Esophagus squamous epithelium (tissue), 5 donors: ENCODE measurements around the gene TFEB. TPM values are rescaled to one million over a fixed set of nuclear protein-coding genes. Genes with fewer than 3 reads are reported as not detected.

Experiments
- DNase-seq: peaks from one replicate; lab custom pipeline; 2025; lab: John Stamatoyannopoulos, UW
- H3K27ac ChIP-seq, 4 donors: fragments of 200-600 bp; sonication (generic); one replicate each; pipeline ENCODE4 v1.5.1; 2016 to 2019; ENCODE audit warnings: mild to moderate bottlenecking in 1 of 4
- H3K27me3 ChIP-seq, 4 donors: fragments of 200-600 bp; sonication (generic); 1 replicate in 3 of 4; 2 replicates in 1 of 4; pipeline versions ENCODE4 v1.5.1 to v1.6.0; 2017 to 2021; ENCODE audit warnings: antibody characterized with exemption in 1 of 4
- H3K36me3 ChIP-seq, 3 donors: fragments of 200-600 bp; sonication (generic); one replicate each; pipeline ENCODE4 v1.5.1; 2016 to 2019
- H3K4me1 ChIP-seq, 3 donors: fragments of 200-600 bp; sonication (generic); one replicate each; pipeline ENCODE4 v1.5.1; 2017 to 2019
- H3K4me3 ChIP-seq, 4 donors: fragments of 200-600 bp; sonication (generic); 1 replicate in 3 of 4; 2 replicates in 1 of 4; pipeline ENCODE4 v1.5.1; 2016 to 2019; ENCODE audit warnings: mild to moderate bottlenecking in 2 of 4, moderate library complexity in 1 of 4
- H3K9me3 ChIP-seq, 3 donors: fragments of 200-600 bp; sonication (generic); one replicate each; pipeline ENCODE4 v1.5.1; 2016 to 2019
- POLR2A ChIP-seq, 4 donors: fragments of 450-650 bp; IDR thresholded peaks; one replicate each; pipeline ENCODE4 v1.6.1; 2017; ENCODE audit warnings: antibody characterized with exemption in 4 of 4, mild to moderate bottlenecking in 4 of 4, moderate library complexity in 3 of 4
- WGBS, 2 donors: methylation state at CpG; one replicate each; pipeline ENCODE4 v1.1.5; 2018; 5-methylcytosine and 5-hydroxymethylcytosine counted together
- intact Hi-C: fragments of 100-400 bp; cut with DNase I; formaldehyde crosslinking; loops from one replicate; pipeline ENCODE4 v1.15.0; 2022
- total RNA-seq, 4 donors: library from RNA; depleted of rRNA; stranded (reverse); fragments of >200 nt; gene quantifications; one replicate each; pipeline ENCODE4 v1.1.0, GENCODE V29; 2016
- TF ChIP-seq, protein P1 (sequence below), 6 experiments: fragments of 450-650 bp in 4 of 6; fragments of 200-600 bp in 2 of 6; sonication (generic) in 2 of 6; IDR thresholded peaks; one replicate each; pipeline ENCODE4 v1.5.1; 2016 to 2019; ENCODE audit warnings: antibody characterized with exemption in 6 of 6, mild to moderate bottlenecking in 4 of 6, moderate library complexity in 4 of 6
- donor health status: DM: yes; HTN: yes; CAD: no.

TFEB gene
- total RNA-seq, 4 donors from 2014 or later, result 7.0 to 17.5 (median 13.4) TPM

DNA sequence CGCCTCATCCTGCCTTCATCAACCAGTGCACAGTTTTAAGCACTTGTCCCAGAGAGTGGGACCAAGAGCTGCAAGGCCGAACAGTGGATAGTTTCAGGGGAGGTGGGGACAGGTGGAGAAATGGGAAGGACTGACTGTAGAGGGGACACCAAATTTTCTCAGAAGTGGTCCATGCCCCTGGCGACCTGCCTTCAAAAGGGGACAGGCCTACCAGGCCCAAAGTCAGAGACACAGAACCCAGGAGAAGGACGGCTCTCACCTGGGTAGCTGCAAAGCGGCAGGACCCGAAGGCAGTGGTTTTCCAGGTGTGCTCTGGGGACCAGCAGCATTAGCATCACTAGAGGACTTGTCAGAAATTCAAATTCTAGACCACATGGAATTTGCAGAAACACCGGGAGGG is 5.8 kb downstream of the TFEB start:
- H3K9me3 ChIP-seq, result no peaks in the 10 kb centered on the region
- no peak overlapping the region for H3K27ac ChIP-seq
- DNase-seq, result no peak
- H3K4me3 ChIP-seq, result no peak overlapping the region
- H3K27me3 ChIP-seq, result no peaks in the 10 kb centered on the region
- TF ChIP-seq, protein P1, sequence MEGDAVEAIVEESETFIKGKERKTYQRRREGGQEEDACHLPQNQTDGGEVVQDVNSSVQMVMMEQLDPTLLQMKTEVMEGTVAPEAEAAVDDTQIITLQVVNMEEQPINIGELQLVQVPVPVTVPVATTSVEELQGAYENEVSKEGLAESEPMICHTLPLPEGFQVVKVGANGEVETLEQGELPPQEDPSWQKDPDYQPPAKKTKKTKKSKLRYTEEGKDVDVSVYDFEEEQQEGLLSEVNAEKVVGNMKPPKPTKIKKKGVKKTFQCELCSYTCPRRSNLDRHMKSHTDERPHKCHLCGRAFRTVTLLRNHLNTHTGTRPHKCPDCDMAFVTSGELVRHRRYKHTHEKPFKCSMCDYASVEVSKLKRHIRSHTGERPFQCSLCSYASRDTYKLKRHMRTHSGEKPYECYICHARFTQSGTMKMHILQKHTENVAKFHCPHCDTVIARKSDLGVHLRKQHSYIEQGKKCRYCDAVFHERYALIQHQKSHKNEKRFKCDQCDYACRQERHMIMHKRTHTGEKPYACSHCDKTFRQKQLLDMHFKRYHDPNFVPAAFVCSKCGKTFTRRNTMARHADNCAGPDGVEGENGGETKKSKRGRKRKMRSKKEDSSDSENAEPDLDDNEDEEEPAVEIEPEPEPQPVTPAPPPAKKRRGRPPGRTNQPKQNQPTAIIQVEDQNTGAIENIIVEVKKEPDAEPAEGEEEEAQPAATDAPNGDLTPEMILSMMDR (IDR thresholded peaks at IDR 0.05), result no peak
- TF ChIP-seq POLR2A (IDR thresholded peaks at IDR 0.05), result no peak
- intact Hi-C loops, result no loop called here
- H3K36me3 ChIP-seq, result peaks cover 0 to 14% (median 0%) of the 10 kb centered on the region in 3 donors
- WGBS, 2 donors, result 56 to 94% methylated on average over 6 to 7 of the region's 7 CpGs
- H3K4me1 ChIP-seq, result peaks cover 25 to 84% (median 27%) of the 10 kb centered on the region in 3 donors

DNA sequence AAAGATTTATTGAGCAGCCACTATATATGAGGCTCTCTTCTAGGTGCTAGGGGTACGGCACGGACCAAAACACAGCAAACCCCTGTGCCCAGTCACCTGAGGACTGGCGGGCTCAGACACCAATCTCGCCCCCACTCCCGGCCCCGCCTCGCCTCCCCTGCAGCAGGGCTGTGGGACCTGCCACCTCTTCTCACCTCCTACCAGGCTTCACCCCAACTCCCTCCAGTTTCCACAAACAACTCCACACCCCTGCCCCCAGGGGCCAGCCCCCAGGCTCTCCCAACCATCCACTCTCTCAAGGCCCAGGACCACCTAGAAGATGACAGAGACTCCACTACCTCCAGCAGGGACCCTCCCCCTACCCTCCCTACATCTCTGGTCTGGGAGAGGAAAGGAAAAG is 6.5 kb downstream of the TFEB start:
- Histone ChIP-seq H3K27ac (peak overlapping the region in 2 of 4 donors; percentile 18 to 40), H3K4me1 (peaks cover 29 to 84% (median 34%) of the 10 kb centered on the region in 3 donors), H3K4me3 (no peak overlapping the region), H3K9me3 (no peaks in the 10 kb centered on the region), H3K27me3 (no peaks in the 10 kb centered on the region), H3K36me3 (peaks cover 0 to 14% (median 0%) of the 10 kb centered on the region in 3 donors)
- intact Hi-C loops, result no loop called here
- TF ChIP-seq POLR2A (IDR thresholded peaks at IDR 0.05), result no peak
- TF ChIP-seq, protein P1 (IDR thresholded peaks at IDR 0.05), result no peak
- WGBS, 2 donors, result 81 to 100% methylated on average over 1 to 3 of the region's 7 CpGs
- no peak for DNase-seq

DNA sequence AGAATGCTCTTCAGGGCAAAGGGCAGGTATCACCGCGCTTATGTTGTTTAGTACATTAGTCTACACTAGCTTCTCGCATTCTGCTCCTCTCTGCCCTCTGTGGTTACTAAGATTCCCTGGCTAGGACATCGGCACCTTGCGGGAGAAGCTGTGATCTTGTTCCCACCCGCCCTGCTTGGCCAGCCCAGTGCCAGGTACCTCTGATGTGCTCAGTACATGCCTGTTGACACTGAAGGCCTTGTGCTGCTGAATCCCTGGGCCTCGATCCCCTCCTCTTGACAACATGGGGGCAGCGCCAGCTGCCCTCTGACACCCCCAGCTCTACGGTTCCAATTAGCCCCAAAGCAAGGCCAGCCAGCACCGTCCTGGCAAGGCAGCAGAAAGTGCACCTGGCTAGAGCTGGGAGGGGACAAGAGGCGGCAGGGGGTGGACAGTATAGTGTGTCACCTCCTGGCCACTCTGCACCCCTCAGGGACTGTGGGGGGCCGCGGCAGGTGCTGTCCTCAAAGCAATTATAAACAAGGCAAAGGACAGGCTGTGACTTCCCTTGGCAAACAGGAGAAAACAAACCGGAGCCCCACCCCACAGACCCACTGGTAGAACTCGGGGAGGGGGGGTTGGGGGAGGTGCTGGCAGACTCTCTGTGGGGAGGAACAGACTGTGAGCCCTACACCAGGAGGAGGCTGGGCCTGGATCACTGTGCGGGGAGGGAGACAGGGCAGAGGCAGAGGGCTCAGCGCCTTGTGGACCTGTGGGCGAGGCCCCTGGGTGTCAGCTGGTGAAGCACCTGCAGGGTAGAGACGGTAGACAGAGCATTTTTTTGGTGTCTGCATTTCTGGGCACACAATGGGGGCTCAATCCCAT is 7.1 kb downstream of the TFEB start:
- H3K36me3 ChIP-seq, result peaks cover 0 to 14% (median 0%) of the 10 kb centered on the region in 3 donors
- intact Hi-C loops, result no loop called here
- peak in 1 of 4 donors; percentile 43 for TF ChIP-seq POLR2A (IDR thresholded peaks at IDR 0.05)
- TF ChIP-seq, protein P1 (IDR thresholded peaks at IDR 0.05), result no peak
- no peak overlapping the region for H3K4me3 ChIP-seq
- DNase-seq, result no peak
- peak overlapping the region in 2 of 4 donors; percentile 36 to 49 for H3K27ac ChIP-seq
- no peaks in the 10 kb centered on the region for H3K27me3 ChIP-seq
- WGBS, 2 donors, result 55 to 72% methylated on average over 7 to 8 of the region's 19 CpGs
- H3K4me1 ChIP-seq, result peaks cover 29 to 84% (median 35%) of the 10 kb centered on the region in 3 donors
- no peaks in the 10 kb centered on the region for H3K9me3 ChIP-seq

DNA sequence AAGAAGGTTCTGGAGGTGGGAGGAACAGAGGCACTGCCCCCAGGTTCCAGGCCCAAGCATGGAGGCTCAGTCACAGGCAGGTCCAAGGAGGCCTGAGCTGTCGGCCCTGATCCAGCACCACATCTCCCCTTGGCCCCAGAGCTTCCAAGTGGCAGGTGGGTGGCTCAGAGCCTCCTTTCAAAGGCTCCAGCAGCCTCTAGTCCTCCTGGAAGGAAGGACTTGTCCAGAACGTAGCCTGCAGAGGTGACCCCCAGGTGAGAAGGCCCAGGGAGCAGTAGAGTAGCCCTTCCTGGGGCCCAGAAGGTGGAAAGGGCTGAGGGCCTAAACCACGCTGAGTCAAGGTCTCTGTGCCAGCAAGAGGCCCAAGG is 7.7 kb downstream of the TFEB start:
- Histone ChIP-seq H3K27me3 (no peaks in the 10 kb centered on the region), H3K27ac (peak overlapping the region in 2 of 4 donors; percentile 36 to 49), H3K4me3 (no peak overlapping the region), H3K9me3 (no peaks in the 10 kb centered on the region), H3K4me1 (peaks cover 29 to 84% (median 35%) of the 10 kb centered on the region in 3 donors), H3K36me3 (peaks cover 0 to 14% (median 0%) of the 10 kb centered on the region in 3 donors)
- WGBS, 2 donors, result 100% methylated on average over 2 of the region's 3 CpGs; no CpG with 5 or more reads in 1 of the 2 donors
- TF ChIP-seq POLR2A (IDR thresholded peaks at IDR 0.05), result no peak
- TF ChIP-seq, protein P1 (IDR thresholded peaks at IDR 0.05), result no peak
- DNase-seq, result no peak
- intact Hi-C loops, result no loop called here

DNA sequence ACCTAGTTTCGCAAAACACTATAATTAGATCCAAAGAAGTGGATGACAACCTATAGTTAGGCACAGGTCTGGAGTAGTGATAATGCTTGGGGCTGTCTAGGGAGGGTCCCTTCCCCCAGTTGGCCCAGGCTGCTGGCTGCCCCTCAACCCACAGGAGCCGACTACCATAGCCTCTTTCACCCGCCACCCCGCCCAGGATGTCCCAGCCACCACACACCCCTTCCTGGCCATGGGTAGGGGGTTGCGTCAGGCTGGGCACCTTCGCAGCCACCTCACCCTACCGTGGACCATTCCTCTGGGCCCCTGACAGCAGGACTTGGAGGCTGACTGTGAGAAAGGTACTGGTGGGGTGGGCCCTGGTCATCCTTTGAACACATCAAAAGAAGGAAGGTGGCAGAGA is 8.5 kb downstream of the TFEB start:
- intact Hi-C loops, result no loop called here
- Histone ChIP-seq H3K27ac (no peak overlapping the region), H3K4me1 (peaks cover 29 to 83% (median 29%) of the 10 kb centered on the region in 3 donors), H3K9me3 (no peaks in the 10 kb centered on the region), H3K4me3 (no peak overlapping the region), H3K36me3 (peaks cover 0 to 14% (median 0%) of the 10 kb centered on the region in 3 donors), H3K27me3 (no peaks in the 10 kb centered on the region)
- DNase-seq, result no peak
- 67 to 78% methylated on average over 5 of the region's 7 CpGs for WGBS, 2 donors
- TF ChIP-seq POLR2A (IDR thresholded peaks at IDR 0.05), result no peak
- TF ChIP-seq, protein P1 (IDR thresholded peaks at IDR 0.05), result no peak
